Measurements from ENCODE around the gene DAAM2.

DAAM2 gene

DNA sequence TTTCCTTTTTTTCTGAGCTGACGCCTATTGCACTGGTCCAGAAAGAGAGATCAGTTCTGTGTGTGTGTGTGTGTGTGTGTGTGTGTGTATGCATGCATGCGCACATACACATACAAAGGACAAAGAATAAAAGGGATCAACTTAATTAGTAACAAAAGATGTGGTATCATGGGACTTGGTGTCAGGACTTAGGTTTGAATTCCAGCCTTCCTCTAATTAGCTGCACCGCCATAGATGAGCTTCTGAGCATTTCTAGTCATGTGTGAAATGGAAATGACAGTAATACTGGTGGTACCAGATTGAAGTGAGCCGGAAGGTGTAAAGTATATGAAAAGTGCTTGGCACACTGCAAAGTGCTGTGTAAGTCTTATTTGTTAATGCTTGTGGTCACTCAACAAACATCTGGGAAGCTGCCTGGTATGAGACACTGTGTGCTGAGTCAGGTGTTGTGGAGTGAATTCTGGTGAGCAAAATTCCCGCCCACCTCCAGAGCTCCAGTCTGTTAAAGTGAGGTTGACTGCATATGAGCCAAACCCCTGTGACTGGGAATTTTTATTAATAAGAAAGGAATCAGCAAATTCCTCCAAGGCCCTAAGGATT is 12.4 kb downstream of the DAAM2 start:
- CTCF ChIA-PET = no interaction called here
- DNase-seq (ENCODE audit: extremely low spot score) = no peak
- TF ChIP-seq, protein P1, sequence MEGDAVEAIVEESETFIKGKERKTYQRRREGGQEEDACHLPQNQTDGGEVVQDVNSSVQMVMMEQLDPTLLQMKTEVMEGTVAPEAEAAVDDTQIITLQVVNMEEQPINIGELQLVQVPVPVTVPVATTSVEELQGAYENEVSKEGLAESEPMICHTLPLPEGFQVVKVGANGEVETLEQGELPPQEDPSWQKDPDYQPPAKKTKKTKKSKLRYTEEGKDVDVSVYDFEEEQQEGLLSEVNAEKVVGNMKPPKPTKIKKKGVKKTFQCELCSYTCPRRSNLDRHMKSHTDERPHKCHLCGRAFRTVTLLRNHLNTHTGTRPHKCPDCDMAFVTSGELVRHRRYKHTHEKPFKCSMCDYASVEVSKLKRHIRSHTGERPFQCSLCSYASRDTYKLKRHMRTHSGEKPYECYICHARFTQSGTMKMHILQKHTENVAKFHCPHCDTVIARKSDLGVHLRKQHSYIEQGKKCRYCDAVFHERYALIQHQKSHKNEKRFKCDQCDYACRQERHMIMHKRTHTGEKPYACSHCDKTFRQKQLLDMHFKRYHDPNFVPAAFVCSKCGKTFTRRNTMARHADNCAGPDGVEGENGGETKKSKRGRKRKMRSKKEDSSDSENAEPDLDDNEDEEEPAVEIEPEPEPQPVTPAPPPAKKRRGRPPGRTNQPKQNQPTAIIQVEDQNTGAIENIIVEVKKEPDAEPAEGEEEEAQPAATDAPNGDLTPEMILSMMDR (IDR thresholded peaks at IDR 0.05; ENCODE audit: control extremely low read depth, extremely low read depth, low read depth, missing control alignments) = no peak
- POLR2A ChIA-PET = no interaction called here

- DNase-seq (ENCODE audit: extremely low spot score) = no peak
- ChIA-PET CTCF (no interaction called here), POLR2A (no interaction called here)
- TF ChIP-seq, protein P1 (IDR thresholded peaks at IDR 0.05; ENCODE audit: control extremely low read depth, extremely low read depth, low read depth, missing control alignments) = no peak
Measured at GRCh38 chr6:39806278-39806677, 14.1 kb downstream of the DAAM2 start.

DNA sequence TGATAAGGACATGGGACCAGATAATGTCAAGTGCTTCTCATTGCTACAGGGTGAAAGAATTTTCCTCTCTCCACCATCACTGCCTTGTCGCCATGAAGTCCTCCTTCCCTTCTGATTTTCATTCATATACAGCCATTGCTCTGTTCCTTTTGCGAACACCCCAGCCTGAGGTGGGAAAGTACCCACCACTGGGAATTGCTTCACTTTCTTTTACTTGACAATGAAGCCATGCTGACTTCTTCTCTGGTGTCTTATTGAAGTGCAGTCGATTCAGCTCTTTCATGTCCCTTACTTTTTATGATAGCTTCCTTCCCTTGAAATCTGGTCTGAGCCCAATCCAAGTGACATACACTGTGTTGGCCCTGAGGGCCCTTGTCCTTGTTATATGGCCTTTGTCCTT is 16.2 kb downstream of the DAAM2 start:
- TF ChIP-seq, protein P1 (IDR thresholded peaks at IDR 0.05; ENCODE audit: control extremely low read depth, extremely low read depth, low read depth, missing control alignments) = no peak
- ChIA-PET CTCF (interaction anchor here (1.1 kb wide), 1 partner anchor 9 kb away, joined by 3 read pairs; no protein-coding TSS in a partner anchor), POLR2A (no interaction called here)
- no peak for DNase-seq (ENCODE audit: extremely low spot score)

DNA sequence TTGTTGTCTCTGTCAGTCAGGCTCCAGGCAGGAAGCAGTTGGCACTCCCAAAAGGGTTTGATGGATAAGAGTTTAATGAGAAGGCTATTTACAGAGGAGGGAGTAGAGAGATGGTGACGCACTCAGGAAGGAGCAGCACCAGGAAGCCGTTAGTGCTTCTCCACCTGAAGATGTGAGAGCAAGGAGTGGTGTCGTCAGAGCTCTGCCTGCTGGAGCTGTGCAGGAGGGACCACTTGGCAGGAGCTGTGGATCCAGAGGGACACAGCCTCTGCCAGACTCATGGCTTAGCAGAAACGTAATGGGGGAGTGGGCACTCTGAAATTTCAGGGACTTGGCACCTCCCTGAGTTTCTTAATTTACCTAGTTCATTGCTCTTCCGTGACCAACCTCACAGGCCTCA is 16.8 kb downstream of the DAAM2 start:
- ChIA-PET POLR2A (no interaction called here), CTCF (interaction anchor here (1.1 to 1.4 kb wide), 2 partner anchors 9 to 15 kb away, joined by 3 to 5 read pairs; no protein-coding TSS in a partner anchor)
- TF ChIP-seq, protein P1 (IDR thresholded peaks at IDR 0.05; ENCODE audit: control extremely low read depth, extremely low read depth, low read depth, missing control alignments) = no peak
- DNase-seq (ENCODE audit: extremely low spot score) = no peak

- no peak for DNase-seq (ENCODE audit: extremely low spot score)
- ChIA-PET CTCF (interaction anchor here (1.2 to 1.6 kb wide), 2 partner anchors 14 to 53 kb away, joined by 3 to 6 read pairs; no protein-coding TSS in a partner anchor), POLR2A (no interaction called here)
- TF ChIP-seq, protein P1 (IDR thresholded peaks at IDR 0.05; ENCODE audit: control extremely low read depth, extremely low read depth, low read depth, missing control alignments) = no peak
Measured at GRCh38 chr6:39811835-39812345, 19.7 kb downstream of the DAAM2 start.

DNA sequence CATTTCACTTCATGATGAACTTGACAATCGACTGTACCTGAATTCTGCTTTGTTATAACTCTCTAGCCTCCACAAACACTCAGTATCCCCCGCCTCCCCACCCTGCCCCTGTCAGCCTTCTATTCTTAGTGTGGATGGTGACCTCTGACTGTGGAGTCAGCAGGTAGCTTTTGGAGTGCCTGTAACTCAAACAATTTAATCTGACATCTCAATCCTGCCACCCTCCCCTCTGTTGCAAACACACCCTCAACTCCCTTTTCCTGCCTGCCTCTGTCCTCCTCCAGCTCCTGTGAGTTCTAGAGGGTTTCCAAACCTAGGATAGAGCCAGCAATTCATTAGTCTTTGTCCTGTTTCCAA is 20.3 kb downstream of the DAAM2 start:
- ChIA-PET CTCF (interaction anchor here (1.2 to 1.6 kb wide), 2 partner anchors 15 to 53 kb away, joined by 3 to 6 read pairs; no protein-coding TSS in a partner anchor), POLR2A (no interaction called here)
- no peak for DNase-seq (ENCODE audit: extremely low spot score)
- TF ChIP-seq, protein P1 (IDR thresholded peaks at IDR 0.05; ENCODE audit: control extremely low read depth, extremely low read depth, low read depth, missing control alignments) = no peak

All from GM10248 (cell line).